ELF-1 (cell line): ENCODE data around the gene LRCH1.

Source experiments
- DNase-seq: peaks from one replicate; pipeline ENCODE4 v3.0.0-alpha.2; 2016; ENCODE audit warnings: low read depth, low spot score

The LRCH1 gene

GRCh38 chr13:46535825-46536224, 17.1 kb upstream of the LRCH1 start:
- no peak for DNase-seq

GRCh38 chr13:46536341-46536740, 16.6 kb upstream of the LRCH1 start:
- DNase-seq, result no peak

- DNase-seq, result no peak
These were observed 13.7 kb upstream of the LRCH1 start for GRCh38 chr13:46539231-46539630.

DNA sequence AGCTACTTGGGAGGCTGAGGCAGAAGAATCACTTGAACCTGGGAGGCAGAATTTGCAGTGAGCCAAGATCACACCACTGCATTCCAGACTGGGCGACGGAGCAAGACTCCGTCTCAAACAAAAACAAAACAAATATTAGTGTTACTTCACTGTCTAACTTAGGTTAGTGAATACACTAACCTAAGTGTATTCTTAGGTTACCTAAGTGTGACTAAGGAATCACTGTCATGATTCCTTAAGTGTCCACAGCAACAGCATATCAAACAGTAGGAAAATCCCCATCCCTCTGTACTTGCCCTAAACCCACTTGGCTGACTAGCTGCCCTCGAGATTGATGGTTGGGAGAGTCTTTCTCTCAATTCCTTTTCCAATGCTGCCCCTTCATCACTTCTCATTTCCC, 11.8 kb upstream of the LRCH1 start:
- DNase-seq, result no peak

DNA sequence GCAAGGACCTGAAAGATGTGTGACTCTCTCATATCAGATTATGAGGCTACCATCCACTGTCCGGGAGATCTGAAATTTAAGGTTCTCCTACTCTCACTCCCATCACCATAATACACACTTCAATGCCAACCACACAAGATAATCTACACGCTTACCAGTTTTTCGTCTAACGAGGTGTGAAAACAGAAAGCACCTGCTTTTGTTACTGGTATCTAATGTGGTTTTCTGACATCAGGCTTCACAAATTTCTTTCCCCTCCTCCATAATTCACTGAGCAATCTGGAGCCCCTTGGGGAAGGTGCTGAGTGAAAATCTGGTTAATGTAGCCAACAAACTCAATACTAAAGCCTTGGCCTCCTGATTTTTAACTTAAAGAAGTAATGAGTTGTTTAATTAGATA, 10.1 kb upstream of the LRCH1 start:
- DNase-seq, result no peak

GRCh38 chr13:46543287-46543686, 9.7 kb upstream of the LRCH1 start:
- no peak for DNase-seq

GRCh38 chr13:46544208-46544607, 8.8 kb upstream of the LRCH1 start:
- DNase-seq, result no peak

- DNase-seq, result no peak
These were observed 8.2 kb upstream of the LRCH1 start for GRCh38 chr13:46544811-46545210.

DNA sequence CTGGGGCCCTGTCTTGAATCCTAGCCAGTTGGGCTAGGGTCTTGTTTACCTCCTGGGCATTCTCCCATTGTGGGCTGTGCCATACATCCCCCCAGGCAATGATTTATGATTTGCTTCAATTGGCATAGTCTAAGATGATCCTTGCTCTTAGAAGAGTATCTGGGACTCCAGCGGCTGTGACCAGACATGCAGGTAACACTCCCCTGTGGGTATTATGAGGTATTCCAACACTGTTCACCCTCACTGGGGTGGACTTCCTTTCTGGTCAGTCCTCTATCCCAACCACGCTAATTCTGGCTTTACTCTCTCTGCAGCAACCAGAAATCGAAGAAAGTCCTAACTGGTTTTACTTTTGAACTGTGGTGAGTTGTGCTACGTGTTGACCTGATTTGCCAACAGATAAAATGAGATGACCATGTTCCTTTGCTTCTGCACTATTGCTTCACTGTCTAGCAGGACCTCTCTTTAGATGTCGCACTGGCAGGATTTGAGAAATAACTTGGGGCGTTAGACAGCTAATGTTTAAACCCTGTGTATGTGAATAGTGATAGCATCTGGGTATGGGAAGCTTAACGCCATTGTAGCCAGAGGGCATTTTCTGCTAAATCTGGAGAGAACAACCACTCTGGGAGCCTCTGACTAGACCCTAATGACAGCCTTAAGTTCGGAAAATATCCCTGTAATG, 6.7 kb upstream of the LRCH1 start:
- DNase-seq, result peak; percentile 18

DNA sequence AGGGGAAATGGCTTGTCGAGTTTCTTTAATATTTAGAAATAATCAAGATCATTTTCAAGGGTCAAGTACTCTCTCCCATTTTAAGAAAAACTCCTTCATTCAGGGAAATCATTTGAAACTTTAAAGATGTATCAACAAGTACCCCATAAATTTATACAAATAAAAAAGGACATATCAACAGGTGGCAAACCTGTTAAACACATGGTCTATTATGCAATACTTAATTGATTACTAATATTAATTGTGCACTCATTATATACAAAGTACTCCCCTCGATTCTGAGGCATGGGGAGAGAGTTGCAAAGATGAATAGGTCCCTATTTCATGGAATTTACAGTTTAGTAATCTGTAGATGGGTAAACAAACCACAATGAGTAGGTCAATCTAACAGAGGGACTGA, 2.1 kb upstream of the LRCH1 start:
- no peak for DNase-seq

GRCh38 chr13:46551410-46552302, 1.3 kb upstream of the LRCH1 start:
- DNase-seq, result peak; percentile 75

DNA sequence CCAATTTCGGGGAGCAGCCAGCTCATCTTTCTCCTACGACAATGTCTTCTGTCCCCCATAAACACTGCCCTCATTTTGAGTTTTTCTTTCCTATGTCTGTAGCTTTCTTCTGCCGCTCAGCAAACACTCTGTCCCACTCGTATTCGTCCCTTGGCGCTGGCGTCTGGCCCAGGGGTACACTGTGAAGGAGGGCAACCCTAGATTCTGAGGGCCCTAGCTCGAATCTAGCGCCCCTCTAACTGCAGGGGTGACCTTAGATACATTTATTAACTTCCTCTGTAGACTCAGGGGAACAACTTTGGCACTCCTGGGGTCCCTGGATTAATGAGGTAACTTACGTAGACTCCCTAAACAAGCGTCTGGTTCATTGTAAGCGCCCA, 677 bp upstream of the LRCH1 start:
- DNase-seq, result no peak

DNA sequence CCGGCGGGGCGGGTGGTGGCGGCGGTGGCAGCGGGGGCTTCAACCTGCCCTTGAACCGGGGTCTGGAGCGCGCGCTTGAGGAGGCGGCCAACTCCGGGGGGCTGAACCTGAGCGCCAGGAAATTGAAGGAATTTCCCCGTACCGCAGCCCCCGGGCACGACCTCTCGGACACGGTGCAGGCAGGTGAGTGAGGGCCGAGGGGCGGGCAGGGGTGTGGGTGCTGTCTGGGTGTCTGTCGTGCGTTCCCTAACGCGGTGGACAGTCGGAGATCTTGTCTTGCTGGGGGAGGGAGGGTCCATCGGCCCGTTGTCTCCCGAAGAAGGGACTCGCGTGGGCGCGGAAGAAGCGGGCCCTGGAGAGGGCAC, 533 bp downstream of the LRCH1 start:
- peak; percentile 45 for DNase-seq

GRCh38 chr13:46553886-46554858, 1.2 kb downstream of the LRCH1 start:
- DNase-seq, result peak; percentile 78

DNA sequence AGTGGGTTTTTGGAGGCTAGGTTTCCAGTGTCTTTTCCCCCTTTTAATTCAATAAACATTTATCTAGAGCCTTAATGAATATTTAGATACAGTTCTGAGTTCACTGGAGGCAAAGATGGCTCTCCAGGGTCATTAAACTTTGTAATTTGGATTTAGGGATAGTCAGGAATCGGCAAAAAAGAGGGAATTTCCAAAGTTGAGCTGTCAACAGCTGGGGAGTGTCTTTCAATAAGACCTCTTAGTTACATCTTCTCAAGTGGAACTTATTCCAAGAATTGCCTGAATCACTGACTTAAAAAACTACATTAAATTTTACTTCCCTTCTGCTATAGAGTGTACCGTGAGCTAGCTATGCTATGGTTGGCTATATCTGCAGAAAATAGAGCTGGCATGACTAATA, 2.0 kb downstream of the LRCH1 start:
- no peak for DNase-seq

DNA sequence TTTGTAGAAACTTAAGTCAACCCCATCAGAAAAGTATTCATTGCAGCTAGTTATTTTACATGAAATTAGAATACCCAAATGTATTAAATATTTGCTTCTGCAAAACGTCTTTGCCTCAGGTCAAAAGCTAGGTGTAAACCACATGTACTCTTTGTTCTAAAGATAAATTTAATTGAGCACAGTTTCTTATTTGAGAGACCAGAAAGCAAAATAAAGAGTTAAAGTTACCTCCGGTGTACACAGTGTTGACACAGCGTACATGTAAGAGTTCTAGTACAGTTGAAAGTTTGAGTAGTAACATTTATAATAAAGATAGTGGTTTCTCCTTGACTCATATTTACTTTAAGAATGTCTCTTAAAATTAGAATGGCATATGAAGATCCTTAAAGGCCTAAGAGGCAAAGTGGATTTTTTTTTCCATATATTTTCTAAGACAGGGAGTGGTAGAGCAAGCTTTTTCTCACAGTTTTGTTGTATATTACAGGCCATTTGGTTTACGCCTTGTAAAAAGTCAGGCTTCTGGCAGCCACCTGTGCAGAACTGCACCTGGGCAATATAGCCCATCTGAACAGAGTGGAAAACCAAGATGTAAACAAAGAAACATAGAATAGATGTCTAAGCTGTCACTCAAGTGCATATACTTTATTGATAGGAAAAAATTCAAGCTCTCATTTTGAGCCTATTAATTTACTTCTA, 2.9 kb downstream of the LRCH1 start:
- DNase-seq, result no peak

GRCh38 chr13:46556418-46556779, 3.4 kb downstream of the LRCH1 start:
- DNase-seq, result no peak

- no peak for DNase-seq
These were observed 6.4 kb downstream of the LRCH1 start for GRCh38 chr13:46559272-46559805.

DNA sequence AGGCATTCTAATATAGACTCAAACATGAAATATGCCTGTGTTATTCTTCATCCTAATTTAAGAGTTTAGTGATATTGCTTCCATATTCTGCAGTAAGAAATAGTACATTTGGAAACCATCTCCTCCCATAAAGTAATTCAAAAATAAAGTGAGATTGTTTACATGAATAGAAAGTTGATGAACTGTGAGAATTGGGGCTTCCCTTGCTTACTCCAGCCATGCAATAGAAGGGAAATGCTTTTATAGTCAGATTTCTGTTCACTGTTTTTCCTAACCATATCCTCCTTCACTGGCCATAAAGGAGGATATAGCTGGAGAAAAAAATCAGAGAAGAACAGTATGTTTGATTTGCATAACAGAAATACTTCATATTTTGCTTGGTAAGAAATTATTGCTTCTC, 7.8 kb downstream of the LRCH1 start:
- no peak for DNase-seq

GRCh38 chr13:46561286-46561685, 8.3 kb downstream of the LRCH1 start:
- no peak for DNase-seq

- no peak for DNase-seq
These were observed 8.7 kb downstream of the LRCH1 start for GRCh38 chr13:46561691-46562090.
